ENCODE measurements around the gene MCAT.

MCAT gene

DNA sequence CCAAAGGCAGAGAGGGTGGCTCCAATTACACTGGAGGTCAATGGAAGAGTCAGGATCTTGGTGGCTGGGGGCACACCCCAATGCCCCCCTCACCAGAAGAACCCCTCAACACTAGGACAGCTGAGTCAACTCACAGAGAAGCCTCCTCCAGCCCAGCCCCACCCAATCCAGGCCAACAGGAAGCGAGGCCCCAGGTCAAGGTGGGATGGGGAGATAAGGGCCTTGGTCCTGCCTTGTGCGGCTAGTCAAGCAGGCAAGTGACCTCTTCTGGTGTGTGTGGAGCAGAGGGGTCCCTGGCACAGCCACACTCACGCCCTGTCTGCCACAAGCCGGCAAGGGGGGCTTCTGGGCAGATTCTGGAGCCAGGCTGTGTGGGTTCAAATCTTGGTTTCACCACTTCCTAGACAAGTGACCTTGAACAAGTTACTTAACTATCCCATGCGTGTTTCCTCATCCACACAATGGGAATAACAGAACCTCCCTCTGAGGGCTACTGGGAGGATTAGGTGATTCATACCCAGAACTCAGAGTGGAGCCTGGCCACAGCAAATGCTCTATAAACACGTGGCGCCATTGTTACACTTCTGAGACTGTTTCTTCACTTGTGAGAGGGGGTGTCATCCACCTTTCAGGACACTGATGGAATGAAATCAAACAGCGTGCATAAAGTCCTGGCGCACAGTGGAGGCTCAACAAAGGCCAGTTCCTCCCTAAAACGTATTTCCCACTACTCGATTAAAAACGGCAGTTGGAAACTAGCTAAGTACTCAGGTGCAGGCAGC lies 40.5 kb upstream of the MCAT start:
- no peak overlapping the region for H3K4me3 ChIP-seq (ENCODE audit: low read depth, low read length)
- TF ChIP-seq, protein P1, sequence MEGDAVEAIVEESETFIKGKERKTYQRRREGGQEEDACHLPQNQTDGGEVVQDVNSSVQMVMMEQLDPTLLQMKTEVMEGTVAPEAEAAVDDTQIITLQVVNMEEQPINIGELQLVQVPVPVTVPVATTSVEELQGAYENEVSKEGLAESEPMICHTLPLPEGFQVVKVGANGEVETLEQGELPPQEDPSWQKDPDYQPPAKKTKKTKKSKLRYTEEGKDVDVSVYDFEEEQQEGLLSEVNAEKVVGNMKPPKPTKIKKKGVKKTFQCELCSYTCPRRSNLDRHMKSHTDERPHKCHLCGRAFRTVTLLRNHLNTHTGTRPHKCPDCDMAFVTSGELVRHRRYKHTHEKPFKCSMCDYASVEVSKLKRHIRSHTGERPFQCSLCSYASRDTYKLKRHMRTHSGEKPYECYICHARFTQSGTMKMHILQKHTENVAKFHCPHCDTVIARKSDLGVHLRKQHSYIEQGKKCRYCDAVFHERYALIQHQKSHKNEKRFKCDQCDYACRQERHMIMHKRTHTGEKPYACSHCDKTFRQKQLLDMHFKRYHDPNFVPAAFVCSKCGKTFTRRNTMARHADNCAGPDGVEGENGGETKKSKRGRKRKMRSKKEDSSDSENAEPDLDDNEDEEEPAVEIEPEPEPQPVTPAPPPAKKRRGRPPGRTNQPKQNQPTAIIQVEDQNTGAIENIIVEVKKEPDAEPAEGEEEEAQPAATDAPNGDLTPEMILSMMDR (IDR thresholded peaks at IDR 0.05; ENCODE audit: borderline replicate concordance, insufficient read depth, low read depth, low read length), result no peak

DNA sequence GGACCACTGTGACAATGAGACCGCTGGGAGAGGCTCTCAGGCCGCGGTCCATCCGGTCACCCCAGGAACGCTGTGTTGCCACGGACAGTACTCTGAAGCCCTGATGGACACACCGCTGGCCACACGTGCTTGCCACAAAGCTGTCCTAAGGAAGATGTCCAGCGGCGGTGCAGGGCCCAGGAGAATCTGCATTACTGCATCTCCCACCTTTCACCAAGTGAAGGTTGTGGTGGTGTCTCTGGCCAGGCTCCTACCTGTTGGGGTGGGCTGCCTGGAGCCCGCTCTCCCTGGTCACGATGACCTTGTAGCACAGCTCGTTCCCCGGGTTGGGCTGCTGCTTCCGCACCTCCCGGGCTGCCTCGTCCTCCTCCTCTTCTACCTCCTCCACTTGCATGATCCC lies 39.5 kb upstream of the MCAT start:
- H3K4me3 ChIP-seq (ENCODE audit: low read depth, low read length), result no peak overlapping the region
- TF ChIP-seq, protein P1 (IDR thresholded peaks at IDR 0.05; ENCODE audit: borderline replicate concordance, insufficient read depth, low read depth, low read length), result no peak

GRCh38 chr22:43182118-43182517 lies 38.9 kb upstream of the MCAT start:
- H3K4me3 ChIP-seq (ENCODE audit: low read depth, low read length), result no peak overlapping the region
- TF ChIP-seq, protein P1 (IDR thresholded peaks at IDR 0.05; ENCODE audit: borderline replicate concordance, insufficient read depth, low read depth, low read length), result no peak

DNA sequence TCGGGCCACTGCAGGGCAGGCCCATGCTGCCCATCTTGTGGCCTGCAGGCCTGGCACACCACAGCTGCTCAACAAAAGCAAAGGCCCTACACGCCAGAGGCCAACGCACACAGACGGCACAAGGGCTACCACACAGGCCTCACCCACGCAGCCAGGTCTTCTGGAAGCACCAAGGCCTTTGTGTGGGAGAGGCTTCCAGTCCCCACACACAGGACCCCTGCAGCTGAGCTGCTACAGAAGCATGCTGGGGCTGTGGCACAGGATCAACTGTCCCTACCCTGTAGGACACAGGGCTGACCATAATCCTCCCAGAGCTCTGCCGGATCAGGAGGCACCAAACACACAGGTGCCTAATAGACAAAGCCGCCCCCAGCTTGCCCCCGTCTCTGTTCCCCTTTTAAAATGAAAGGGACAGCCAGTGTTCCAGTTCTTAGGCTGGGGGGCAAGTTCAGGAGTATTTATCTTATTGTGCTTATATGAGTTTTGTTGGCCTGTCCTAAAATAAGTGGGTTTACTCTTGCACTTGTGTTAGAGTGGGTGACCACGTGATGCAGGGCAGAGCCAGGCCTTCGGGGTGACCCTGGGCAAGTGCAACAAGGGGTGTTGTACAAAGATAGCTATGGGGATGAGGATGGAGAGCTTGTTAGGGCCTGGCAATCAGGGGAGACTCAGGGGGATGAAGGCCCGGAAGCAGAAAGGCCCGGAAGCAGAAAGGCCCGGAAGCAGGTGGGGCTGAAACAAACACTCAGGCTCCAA lies 38.3 kb upstream of the MCAT start:
- TF ChIP-seq, protein P1 (IDR thresholded peaks at IDR 0.05; ENCODE audit: borderline replicate concordance, insufficient read depth, low read depth, low read length), result no peak
- H3K4me3 ChIP-seq (ENCODE audit: low read depth, low read length), result no peak overlapping the region

DNA sequence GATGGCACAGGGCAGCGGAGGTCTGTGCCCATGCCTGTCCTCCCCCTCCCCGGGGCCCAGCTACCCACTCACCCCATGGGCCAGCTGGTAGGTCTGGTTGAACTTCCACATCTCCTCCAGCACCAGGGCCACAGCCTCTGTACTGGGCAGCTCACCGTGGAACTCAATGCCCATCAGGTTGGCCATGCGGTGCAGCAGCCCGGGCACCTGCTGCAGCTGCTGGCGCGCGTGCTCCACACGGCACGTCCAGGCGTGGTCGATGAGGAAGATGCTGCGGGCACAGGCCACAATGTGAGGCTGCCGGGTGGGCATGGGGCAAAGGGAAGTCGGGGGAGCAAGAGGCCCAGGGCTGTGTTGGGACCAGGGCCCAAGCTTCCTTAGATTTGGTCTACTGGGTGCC lies 37.5 kb upstream of the MCAT start:
- TF ChIP-seq, protein P1 (IDR thresholded peaks at IDR 0.05; ENCODE audit: borderline replicate concordance, insufficient read depth, low read depth, low read length), result no peak
- no peak overlapping the region for H3K4me3 ChIP-seq (ENCODE audit: low read depth, low read length)

DNA sequence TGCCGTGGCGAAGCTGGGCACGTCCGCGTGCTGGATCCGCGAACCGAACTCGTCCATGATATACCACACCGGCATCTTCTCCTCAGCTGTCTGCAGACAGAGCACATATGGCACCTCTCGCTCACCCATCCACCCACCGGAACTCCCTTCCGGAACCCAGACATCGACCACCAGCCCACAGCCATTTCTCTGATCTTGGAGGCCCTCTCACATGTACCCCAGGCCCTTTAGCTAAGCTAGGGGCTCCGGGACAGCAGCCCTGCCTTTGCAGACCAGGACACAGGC lies 36.7 kb upstream of the MCAT start:
- TF ChIP-seq, protein P1 (IDR thresholded peaks at IDR 0.05; ENCODE audit: borderline replicate concordance, insufficient read depth, low read depth, low read length), result no peak
- H3K4me3 ChIP-seq (ENCODE audit: low read depth, low read length), result no peak overlapping the region
